ENCODE data around the gene GLCE.

Gene GLCE

DNA sequence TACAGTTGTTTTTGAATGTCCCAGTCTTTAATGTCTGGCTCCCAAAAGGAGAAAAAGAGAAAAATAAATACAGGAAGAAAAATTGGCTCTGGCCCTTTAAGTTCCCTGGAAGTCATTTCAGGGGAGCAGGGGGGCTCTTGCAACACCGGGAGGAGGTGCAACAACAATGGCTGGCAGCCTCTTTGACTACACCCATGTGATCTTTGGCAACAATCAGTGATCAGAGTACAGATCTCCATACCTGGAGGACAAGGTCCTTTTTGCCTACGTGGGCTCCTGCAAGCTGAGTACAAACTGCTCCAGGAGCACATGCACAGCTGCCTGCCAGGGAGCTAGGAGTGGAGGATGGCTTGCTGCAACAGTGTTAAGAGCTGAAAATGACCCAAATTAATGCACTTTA is 63.9 kb downstream of the GLCE start:
- no peak overlapping the region for H3K27ac Mint-ChIP-seq
- H3K4me3 Mint-ChIP-seq, result no peak overlapping the region
- H3K9me3 Mint-ChIP-seq, result peaks cover 43% of the 10 kb centered on the region
- DNase-seq, result no peak
- no peaks in the 10 kb centered on the region for H3K27me3 Mint-ChIP-seq (ENCODE audit: low read depth, poor library complexity)
- TF ChIP-seq CTCF (IDR thresholded peaks at IDR 0.05), result no peak
- peaks cover 58% of the 10 kb centered on the region for H3K36me3 Mint-ChIP-seq (ENCODE audit: low read depth)
- no peaks in the 10 kb centered on the region for H3K4me1 Mint-ChIP-seq

DNA sequence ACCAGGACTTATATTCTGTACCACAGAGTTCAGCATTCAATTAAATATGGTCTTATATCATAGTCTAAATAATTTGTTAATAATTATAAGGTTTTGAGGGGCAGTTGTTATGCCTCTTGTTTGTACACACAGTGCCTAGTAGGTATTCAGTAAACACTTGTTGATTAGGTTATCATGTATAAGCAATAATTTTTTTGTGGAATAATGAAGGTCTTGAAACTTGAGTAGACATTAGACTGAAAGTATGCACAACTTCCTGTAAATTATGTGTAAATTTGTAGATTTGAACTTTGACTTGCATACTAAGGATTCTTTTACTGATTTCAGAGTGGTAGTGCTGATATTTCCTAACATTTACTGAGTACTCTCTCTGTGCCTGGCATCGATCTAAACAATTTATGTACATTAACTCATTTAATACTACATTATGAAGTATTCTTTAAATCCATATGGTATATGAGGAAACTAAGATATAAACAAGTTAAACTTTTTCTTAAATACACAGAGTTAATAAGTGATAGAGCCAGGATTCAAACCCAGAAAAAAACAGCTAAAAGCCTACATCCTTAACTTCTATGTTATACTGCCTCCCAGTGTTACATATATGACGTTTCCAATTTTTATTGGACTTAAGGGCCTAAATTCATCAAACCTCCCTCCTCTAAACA is 65.1 kb downstream of the GLCE start:
- H3K27ac Mint-ChIP-seq, result no peak overlapping the region
- no peaks in the 10 kb centered on the region for H3K27me3 Mint-ChIP-seq (ENCODE audit: low read depth, poor library complexity)
- H3K4me3 Mint-ChIP-seq, result no peak overlapping the region
- DNase-seq, result no peak
- TF ChIP-seq CTCF (IDR thresholded peaks at IDR 0.05), result no peak
- peaks cover 35% of the 10 kb centered on the region for H3K9me3 Mint-ChIP-seq
- peaks cover 61% of the 10 kb centered on the region for H3K36me3 Mint-ChIP-seq (ENCODE audit: low read depth)
- H3K4me1 Mint-ChIP-seq, result no peaks in the 10 kb centered on the region

GRCh38 chr15:69226023-69226355 is 65.6 kb downstream of the GLCE start:
- DNase-seq, result no peak
- H3K4me3 Mint-ChIP-seq, result no peak overlapping the region
- H3K27ac Mint-ChIP-seq, result no peak overlapping the region
- TF ChIP-seq CTCF (IDR thresholded peaks at IDR 0.05), result no peak
- H3K27me3 Mint-ChIP-seq (ENCODE audit: low read depth, poor library complexity), result no peaks in the 10 kb centered on the region
- peaks cover 61% of the 10 kb centered on the region for H3K36me3 Mint-ChIP-seq (ENCODE audit: low read depth)
- H3K4me1 Mint-ChIP-seq, result no peaks in the 10 kb centered on the region
- peaks cover 31% of the 10 kb centered on the region for H3K9me3 Mint-ChIP-seq

- TF ChIP-seq CTCF (IDR thresholded peaks at IDR 0.05), result no peak
- H3K4me3 Mint-ChIP-seq, result no peak overlapping the region
- no peaks in the 10 kb centered on the region for H3K27me3 Mint-ChIP-seq (ENCODE audit: low read depth, poor library complexity)
- no peak overlapping the region for H3K27ac Mint-ChIP-seq
- H3K36me3 Mint-ChIP-seq (ENCODE audit: low read depth), result peaks cover 29% of the 10 kb centered on the region
- no peaks in the 10 kb centered on the region for H3K4me1 Mint-ChIP-seq
- no peaks in the 10 kb centered on the region for H3K9me3 Mint-ChIP-seq
- DNase-seq, result no peak
Measured at GRCh38 chr15:69232144-69232543, 71.7 kb downstream of the GLCE start.

DNA sequence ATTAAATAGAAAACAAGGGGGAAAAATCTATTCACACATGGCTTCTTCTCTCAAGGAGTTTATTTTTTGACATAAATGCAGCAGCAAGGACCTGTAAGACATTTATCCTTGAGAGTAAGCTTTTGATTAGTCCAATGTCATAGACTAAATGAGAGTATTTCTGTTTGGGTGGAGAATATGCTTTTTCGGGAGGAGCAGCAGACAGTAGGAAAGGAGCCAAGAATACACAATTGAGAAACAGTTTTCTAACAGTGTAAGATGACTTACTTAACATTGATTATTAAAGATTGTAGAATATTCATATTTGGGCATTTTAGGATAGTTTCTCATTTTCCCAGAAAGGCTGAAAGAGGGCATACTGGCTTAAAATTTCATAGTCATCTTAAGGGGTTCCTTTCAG is 72.3 kb downstream of the GLCE start:
- no peak for TF ChIP-seq CTCF (IDR thresholded peaks at IDR 0.05)
- no peaks in the 10 kb centered on the region for H3K9me3 Mint-ChIP-seq

DNA sequence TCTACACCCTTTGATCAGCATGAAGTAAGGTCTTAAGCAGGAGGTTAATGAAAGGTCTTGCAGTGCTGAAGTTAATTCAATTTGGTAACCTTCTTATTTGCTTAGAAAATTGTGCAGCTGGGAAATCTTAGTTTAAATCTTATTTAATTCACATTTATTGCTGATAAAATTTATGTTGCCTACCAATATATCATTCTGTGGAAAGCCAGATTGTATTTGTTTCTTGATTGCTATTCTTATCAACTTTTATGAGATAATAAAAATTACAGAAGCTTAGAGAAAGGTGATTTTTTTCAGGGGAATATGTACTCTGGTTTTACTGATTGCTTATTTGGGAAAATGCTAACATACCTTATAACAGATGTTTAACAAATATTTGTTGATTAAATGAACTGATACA is 74.2 kb downstream of the GLCE start:
- TF ChIP-seq CTCF (IDR thresholded peaks at IDR 0.05), result no peak
- peaks cover 23% of the 10 kb centered on the region for H3K36me3 Mint-ChIP-seq (ENCODE audit: low read depth)
- peaks cover 7% of the 10 kb centered on the region for H3K9me3 Mint-ChIP-seq
- H3K27me3 Mint-ChIP-seq (ENCODE audit: low read depth, poor library complexity), result no peaks in the 10 kb centered on the region
- no peak overlapping the region for H3K27ac Mint-ChIP-seq
- no peaks in the 10 kb centered on the region for H3K4me1 Mint-ChIP-seq
- DNase-seq, result no peak
- H3K4me3 Mint-ChIP-seq, result no peak overlapping the region

More for the DNA sequence above, 72.3 kb downstream of the GLCE start:
- no peak for DNase-seq
- H3K4me3 Mint-ChIP-seq, result no peak overlapping the region
- H3K36me3 Mint-ChIP-seq (ENCODE audit: low read depth), result peaks cover 29% of the 10 kb centered on the region
- no peak overlapping the region for H3K27ac Mint-ChIP-seq
- no peaks in the 10 kb centered on the region for H3K27me3 Mint-ChIP-seq (ENCODE audit: low read depth, poor library complexity)
- H3K4me1 Mint-ChIP-seq, result no peaks in the 10 kb centered on the region
